NCI-H2196 treated with DMSO at 0.1 percent for 48 hours (cell line): ENCODE data around the gene EFEMP1.
"Not testable (repeated sequence)": the region's sequence is repeated elsewhere in the genome, so short reads cannot be mapped to it uniquely, and the experiment has no call there.

Source experiments
- DNase-seq: peaks from one replicate; lab custom pipeline; 2025; ENCODE audit not compliant: unreplicated experiment; lab: John Stamatoyannopoulos, UW

The EFEMP1 gene

DNA sequence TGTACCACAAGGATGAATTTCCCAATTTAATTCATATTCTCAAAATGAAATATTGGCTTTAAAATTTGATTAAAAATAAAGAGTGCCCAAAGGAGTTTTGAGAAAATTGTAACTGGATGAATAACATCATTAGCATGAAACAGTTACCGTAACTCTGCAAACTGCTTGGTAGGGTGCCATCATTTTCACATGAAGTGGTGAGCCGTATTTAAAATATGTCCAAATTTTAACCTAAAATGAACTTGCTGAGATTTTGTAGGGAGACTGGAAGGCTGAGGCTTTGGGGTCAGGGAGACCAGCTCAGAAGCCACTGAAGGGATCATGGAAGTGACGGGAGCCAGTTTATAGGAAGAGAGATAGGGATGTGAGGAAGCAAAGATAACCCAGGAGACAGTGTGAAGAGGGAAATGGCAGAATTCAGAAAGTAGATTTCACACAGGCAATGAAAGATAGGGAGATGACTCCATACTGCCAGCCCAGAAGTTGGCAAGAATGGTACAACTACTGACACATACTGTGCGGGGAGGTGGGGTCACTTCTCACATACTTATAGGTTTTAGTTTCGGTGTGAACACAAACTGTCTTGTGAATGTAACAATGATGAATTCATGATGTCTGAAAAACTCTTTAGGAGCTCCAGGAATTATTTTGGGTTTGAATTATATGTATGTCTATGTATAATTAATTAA is 53.8 kb downstream of the EFEMP1 start:
- DNase-seq = no peak

DNA sequence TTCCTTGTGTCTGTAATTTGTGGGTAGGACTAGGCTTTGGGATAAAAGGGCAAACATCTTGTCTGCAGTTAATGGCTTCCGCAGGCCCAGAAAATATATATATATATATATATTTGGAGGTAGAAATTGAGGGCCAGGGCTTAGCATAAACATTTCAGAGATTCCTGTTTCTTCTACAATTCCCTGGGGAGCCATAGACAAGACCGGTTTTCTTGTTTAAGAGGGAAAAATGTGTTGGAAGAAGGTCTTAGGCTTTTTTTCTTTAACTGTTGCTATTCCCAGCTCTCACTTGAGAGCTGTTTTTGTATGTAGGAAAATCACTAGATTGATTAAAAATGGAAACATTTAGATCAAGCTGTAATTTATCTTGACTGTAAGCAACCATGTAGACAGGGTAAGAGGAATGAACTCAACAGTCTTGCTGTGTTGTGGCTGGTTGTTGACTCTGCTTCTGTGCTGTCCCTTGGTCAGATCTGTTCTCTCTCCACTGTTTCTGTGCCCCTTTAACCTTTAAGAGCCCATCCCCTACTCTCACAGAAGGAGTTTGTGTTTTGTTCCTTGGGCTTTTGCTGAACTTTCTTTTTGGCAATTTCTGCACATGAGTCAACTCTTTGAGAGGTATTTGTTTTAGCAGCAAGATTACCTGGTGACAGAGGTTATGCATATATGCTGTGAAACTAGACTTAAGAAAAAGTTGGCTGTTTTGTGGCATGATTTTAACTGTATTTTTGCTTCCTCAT is 58.3 kb downstream of the EFEMP1 start:
- DNase-seq = no peak

DNA sequence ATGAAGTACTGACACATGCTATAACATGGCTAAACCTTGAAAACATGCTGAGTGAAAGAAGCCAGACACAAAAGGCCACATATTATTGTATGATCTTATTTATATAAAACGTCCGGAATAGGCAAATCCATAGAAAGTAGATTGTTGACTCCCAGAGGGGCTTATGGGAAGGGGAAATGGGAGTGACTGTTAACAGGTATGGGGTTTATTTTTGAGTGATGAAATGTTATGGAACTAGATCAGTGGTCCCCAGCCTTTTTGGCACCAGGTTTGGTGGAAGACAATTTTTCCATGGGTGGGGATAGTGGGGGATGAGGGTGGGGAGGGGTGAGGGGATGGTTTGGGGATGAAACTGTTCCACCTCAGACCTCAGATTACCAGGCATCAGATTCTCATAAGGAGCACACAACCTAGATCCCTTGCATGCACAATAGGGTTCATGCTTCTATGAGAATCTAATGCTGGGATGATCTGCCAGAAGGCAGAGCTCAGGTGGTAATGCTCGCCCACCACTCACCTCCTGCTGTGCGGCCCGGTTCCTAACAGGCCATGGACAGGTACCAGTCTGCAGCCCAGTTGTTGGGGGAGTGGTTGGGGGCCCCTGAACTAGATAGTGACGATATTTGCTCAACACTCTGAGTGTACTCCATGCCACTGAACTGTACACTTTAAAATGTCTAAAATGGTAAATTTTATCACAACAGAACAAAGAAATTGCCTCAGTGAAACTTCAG is 59.1 kb downstream of the EFEMP1 start:
- DNase-seq = no peak

DNA sequence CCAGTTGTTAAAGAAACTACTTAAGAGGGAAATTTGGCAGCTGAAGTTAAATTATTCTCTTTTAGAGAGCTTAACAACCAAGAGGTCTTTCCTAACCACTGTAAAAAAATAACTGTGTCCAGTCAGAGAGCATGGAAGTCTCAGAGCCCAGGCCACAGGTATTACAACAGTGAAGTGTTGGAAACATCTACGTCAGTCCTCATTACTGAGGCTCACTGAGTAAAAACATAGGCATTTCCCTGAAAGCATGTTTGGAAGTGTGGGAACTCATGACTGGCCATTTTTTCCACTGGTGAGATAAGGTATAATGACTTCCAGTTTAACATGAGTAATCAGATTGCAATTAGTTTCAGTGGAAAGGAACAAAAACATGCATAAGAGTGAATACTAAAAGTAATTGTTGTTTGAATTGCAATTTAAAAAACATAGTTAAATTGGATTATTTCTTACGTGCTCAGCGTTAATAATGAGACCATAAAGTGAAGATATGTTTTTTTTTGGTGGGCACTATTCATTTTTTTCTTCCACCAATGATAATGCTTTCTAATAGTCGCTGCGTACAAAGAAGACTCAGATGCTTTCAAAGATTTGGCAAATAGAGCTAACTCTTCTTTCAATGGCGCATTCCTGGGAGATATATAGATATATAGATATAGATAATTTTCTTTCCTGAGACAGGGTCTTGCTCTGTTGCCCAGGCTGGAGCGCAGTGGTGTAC is 60.8 kb downstream of the EFEMP1 start:
- no peak for DNase-seq

DNA sequence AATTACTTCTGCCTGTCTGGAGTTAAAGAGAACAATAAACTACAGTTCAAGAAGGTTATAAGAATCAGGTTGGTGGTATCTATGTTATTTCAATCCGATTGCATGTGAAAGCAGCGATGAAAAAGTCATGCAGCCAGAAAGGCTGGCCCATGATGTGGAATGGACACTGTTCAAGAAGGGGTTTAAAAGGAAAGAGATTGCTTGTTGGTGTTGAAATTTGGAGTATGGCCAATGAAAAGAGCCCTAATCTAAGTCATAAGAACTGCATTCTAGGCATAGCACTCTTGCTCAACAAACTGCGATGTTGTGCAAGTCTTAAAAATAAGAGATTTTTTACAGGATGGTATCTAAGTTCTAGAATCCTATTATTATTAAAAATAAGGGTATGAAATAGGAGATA is 61.3 kb downstream of the EFEMP1 start:
- no peak for DNase-seq

DNA sequence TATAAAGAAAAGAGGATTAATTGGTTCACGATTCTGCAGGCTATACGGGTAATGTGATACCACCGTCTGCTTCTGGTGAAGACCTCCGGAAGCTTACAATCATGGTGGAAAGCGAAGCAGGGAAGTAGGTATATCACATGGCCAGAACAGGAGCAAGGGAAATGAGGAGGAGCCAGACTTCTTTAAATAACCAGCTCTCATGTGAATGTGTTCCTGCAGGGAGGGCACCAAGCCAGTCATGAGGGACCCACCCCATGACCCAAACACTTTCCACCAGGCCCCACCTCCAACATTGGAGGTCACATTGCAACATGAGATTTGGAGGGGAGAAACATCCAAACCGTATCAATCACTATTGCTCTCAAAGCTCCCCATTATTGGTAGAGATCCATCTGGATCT is 61.8 kb downstream of the EFEMP1 start:
- no peak for DNase-seq

DNA sequence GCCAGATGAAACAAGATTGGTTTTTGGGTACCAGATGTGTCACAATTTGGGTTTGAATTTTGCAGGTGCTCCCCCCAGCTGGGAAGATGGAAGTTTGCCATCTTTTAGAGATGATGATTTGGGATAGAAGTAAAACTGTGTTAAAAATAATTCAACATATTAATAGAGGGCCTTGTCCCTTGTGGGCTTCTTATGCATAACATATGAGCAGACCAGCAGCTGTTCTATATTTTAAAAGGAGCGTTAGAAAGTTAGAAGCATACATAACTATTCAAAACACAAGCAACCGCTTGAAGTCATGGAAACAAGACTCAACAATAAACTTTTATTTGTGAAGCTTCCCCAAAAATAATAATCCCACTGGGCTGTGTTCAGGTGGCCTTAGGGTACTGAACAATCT is 62.8 kb downstream of the EFEMP1 start:
- no peak for DNase-seq

DNA sequence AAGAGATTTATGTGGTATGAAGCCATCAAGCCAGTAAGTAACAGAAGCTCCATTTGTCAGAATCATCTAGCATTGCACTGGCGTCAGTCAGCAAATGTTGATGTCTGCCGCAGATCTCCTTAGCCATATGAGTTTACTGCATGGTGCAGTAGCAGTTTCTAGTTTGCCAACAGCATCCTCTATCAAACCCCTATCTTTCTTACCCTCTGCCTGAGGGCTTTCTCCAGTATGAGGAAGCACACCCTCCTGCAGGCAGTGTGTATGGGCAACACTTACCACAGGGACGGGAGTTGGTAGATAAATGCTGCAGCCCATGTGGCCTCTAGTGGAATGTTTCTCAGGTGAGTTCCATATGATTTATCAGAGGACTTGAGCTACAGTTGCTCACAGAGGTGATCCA is 63.7 kb downstream of the EFEMP1 start:
- no peak for DNase-seq

DNA sequence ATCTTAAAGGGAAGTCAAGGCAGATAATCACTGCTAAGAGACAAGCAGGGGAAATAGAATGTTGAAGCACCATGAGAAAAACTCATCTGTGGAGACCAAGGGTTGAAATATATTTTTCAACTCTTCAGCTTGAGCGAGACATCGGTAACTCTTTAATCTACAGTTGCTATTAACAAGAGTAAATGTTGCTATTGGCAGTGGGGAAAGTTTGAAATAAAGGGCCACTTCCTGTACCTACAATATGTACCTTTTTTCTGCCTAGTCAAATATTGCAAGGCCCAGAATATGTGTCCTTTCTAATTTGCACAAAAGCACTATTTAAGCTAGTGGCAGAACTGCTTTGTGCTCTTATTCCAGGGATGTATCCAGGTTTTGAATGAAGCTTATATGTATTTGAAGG is 65.8 kb downstream of the EFEMP1 start:
- DNase-seq = no peak

DNA sequence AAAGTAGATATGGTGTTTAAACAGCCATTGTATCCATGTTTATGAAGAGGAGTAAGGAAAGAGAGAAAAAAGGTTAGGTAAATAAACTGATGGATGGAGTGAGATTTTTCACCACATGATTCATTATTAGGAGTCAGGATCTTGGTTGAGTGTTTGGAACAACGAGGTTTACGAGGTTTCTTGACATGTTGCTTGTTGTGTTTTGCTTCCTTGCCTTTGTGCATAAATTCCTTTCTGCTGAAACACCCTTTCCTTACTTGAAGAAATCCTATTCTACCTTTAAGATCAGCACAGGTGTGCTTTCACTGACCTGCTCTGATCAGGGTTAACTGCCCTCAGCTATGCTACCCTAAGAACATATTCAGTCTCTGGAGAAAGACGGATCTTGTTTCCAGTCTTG is 66.6 kb downstream of the EFEMP1 start:
- DNase-seq = no peak

DNA sequence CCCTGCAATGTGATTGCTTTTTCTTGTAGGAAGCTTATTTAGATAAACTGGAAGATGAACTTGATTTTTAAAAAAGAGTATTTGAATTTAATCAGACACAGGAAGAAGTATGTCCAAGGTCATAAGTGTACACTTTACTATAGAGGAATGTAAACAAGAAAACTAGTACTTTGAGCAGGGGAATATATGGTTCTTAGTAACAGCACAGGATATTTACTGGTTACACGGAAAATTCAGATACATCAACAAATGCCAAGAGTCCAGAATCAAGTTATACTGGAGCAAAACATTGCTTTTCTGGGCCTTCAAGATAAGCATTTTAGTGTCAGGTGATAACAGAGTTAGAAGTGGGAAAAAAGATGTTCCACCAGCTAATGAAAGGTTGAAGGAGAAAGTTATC is 75.5 kb downstream of the EFEMP1 start:
- DNase-seq = no peak

DNA sequence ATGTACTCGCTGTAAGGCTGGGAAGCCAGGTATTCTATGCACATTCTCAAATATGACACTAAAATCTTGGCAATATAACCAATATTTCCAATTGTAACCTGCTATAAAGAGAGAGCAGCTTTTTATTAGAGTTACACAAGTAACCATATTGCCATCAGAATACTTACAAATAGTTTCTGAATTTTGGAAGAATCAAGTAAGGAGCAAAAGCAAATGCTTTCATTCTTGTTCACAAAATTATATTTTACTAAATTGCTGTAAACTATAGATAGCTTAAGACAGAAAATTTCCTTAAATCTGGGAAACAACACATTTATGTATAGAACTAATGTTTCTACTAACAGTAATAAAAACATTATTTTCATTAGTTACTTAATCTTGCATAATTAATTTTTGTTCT is 77.2 kb downstream of the EFEMP1 start:
- no peak for DNase-seq

DNA sequence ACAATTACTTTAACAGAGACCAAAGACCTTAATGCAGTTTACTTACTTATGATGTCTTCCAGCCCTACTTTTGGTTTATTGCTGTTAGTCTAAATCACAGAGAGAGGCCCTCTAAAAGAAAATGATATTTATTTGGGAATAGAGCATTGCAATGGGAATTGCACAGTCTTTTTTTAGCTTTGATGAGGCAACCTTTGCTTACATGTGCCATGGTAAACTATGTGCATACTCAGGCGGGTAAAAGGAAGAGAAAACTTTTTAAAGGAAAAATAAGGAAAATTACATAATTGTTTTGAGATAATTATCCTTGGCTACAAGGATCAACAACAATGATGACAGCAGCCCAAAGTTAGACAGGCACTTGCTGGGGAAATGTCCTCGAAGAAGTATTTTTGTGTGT is 78.6 kb downstream of the EFEMP1 start:
- DNase-seq = no peak

DNA sequence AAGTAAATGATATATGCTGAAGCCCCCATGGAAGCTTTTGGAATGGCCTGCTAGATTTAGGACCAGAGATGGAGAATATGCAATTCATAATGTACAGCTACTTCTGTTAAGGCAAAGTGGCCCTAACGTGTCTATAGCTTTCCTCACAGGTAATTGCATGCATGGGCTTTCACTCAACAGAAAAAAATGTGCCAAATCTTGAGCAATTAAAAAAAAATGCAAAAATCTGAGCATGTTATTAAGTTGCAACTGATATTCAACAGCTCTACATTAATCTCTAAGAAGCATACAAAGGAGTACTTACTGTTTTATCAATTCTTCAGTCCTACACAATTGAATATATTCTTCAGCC is 79.6 kb downstream of the EFEMP1 start:
- DNase-seq = no peak

DNA sequence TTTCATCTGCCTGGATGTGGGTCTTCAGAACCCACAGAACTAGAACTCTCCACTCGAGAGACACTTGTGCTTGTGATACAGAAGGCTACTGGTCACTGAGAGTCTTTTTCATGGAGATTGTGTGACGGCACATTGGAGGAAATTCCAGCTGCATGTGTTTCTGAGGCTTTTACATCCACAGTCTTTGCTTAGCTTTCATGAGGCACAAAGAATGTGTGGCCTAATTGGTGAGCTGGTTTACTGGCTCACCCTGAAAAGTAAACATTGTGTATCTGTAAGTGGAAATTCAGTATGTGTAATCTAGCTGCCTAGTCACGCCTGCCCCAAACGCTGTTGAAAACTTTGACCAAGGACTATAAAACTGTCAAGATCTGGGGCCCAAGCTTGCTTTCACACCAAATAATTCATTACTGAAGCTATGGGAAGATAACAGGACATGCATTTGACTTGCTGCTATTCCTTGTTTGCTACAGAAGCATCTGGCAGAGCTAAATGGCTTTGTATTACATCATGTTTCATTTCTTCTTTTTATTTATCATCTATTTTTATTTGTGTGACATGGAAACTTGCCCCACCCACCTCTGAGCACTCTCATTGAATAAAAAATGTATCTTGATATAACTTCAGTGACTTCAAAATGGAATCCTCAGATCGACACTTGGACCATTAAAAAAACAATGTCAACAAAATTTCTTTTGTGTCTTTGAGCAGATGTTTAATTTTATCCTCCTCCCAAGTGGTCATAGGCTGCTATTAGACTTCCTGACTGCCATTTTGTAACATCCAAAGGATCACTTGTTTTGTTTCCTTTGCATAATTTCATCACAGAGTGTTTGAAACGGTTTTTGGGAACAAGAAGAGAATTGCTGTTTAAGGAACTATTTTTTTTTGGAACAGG is 80.2 kb downstream of the EFEMP1 start:
- DNase-seq = peak; percentile 11

DNA sequence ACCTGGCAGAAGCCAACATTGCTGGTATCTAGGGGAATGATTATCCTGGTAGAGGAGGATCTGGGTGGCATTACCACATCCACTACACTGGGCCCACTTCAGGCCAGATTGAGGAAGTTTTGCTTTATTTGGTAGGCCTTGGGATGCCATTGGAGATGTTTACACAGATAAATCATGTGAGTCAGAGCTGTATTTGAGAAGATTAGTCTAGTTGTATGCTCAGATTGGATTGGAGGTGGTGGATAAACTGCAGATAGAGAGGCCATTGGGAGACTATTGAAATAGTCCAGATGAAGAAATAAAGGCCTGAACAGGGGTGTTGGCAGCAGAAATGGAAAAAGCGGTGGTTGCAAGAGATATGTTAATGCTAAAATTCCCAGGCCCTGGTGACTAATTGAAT is 81.5 kb downstream of the EFEMP1 start:
- DNase-seq = no peak

DNA sequence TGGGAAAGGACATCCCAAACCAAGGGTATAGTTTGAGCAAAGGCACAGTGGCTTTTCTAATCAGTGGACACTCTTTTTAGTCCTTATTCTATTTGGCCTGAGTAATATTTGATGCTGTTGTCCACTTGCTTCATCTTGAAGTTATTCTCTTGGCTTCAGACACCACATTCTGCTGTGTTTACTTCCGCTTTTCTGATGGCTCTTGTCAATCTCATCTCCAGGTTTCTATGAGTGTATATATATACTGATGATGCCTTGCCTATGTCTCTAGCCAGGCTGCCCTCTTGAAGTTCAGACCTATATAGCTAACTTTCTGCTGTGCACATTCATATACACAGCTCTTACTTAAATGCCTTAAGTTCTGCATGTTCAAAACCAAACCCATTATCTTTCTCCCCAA is 83.1 kb downstream of the EFEMP1 start:
- DNase-seq = no peak

DNA sequence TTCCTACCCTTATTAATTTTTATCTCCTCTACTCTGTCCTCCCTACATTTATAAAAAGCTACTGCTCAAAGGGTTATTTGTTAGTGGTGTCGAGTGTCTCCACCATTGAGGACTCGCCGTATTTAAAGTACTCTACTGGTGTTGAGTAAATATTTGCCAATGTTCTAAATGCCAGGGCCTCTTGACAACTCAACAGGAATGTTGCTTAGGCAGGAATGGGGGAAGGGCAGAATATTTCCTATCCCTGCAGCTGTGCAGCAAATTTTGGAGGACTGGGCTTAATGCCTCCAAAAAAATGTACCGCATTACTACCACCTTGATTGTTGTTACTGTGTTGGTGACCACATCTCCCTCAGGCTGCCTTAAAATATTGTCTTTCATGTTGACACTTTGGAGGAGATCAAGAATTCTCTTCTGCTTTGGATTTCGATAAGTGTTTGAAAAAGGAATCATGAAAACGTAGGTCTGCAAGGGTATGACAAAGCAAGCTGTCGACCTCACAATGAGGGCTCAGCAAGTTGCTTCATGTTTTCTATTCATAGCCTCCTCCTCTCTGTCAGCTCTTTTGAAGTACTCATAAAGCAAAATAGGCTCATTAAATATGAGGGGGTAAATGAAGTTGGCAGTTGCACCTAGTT is 84.3 kb downstream of the EFEMP1 start:
- peak; percentile 57 for DNase-seq

DNA sequence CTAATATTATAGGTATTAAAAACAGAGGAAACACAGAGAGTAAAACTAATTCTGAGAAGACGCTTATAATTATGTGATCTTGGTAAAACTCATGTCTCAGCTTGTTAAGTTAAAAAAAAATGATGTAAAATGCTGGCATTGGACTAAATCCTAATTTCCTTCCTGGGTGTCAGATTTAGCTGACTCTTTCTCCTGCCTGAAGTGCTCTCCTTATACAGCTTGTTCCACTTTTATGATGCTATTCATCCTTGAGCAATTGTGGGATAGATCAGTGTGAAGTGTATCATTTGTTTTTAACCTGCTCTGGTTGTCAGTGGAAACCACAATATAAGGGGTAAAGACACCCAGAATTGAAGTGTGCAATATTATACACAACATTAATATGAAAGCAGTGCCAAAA is 84.9 kb downstream of the EFEMP1 start:
- DNase-seq = peak; percentile 34

DNA sequence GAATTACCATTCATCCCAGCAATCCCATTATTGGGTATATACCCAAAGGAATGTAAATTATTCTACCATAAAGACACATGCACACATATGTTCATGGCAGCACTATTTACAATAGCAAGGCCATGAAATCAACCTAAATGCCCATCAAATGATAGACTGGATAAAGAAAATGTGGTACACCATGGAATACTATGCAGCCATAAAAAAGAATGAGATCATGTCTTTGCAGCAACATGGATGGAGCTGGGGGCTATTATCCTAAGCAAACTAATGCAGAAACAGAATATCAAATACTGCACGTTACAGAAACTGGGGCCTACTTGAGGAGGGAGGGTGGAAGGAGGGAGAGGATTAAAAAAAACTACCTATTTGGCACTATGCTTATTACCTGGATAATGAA is 85.5 kb downstream of the EFEMP1 start:
- DNase-seq = not testable (repeated sequence)
